GM12872 (cell line): ENCODE results near the gene FIGN.

Experiments
- CTCF ChIP-seq: IDR thresholded peaks from 3 replicates; pipeline ENCODE4 v1.5.1; 2011; ENCODE audit warnings: low read depth, mild to moderate bottlenecking, low read length, moderate library complexity; ENCODE audit not compliant: insufficient read depth

The FIGN gene

GRCh38 chr2:163708265-163708664 lies 27.5 kb downstream of the FIGN start:
- TF ChIP-seq CTCF = no peak

GRCh38 chr2:163703386-163703785 lies 32.4 kb downstream of the FIGN start:
- no peak for TF ChIP-seq CTCF

GRCh38 chr2:163701399-163702195 lies 34.2 kb downstream of the FIGN start:
- TF ChIP-seq CTCF = no peak

GRCh38 chr2:163698857-163699256 lies 37.0 kb downstream of the FIGN start:
- TF ChIP-seq CTCF = no peak

- TF ChIP-seq CTCF = no peak
Measured at GRCh38 chr2:163697846-163698637, 37.8 kb downstream of the FIGN start.

GRCh38 chr2:163697429-163697828 lies 38.4 kb downstream of the FIGN start:
- no peak for TF ChIP-seq CTCF

GRCh38 chr2:163693484-163693883 lies 42.3 kb downstream of the FIGN start:
- TF ChIP-seq CTCF = no peak
